ENCODE data around the gene IL20RB. TPM values are rescaled to one million over a fixed set of nuclear protein-coding genes. Genes with fewer than 3 reads are reported as not detected.

Gene IL20RB
- total RNA-seq, 4 donors from 2014 or later, result 0.75 to 1.4 (median 1.1) TPM

DNA sequence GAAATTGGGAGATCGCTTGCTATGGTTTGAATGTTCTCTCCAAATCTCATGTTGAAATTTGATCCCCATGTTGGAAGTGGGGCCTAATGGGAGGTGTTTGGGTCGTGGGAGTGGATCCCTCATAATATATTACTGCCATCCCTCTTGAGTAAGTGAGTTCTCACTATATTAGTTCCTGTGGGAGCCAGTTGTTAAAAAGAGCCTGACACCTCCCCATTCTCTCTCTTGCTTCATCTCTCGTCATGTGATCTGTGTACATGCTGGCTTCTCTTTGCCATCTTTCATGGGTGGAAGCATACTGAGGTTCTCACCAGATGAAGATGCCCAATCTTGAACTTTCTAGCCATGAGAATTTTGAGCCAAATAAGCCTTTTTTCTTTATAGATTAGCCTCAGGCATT is 43.0 kb upstream of the IL20RB start:
- Histone ChIP-seq H3K9me3 (peaks cover 0 to 16% (median 10%) of the 10 kb centered on the region in 4 donors), H3K27me3 (no peaks in the 10 kb centered on the region), H3K4me1 (peaks cover 17 to 31% (median 25%) of the 10 kb centered on the region in 4 donors), H3K4me3 (no peak overlapping the region), H3K36me3 (no peaks in the 10 kb centered on the region), H3K27ac (replicated peaks in 1 of 4) (no peak overlapping the region)
- TF ChIP-seq, protein P1, sequence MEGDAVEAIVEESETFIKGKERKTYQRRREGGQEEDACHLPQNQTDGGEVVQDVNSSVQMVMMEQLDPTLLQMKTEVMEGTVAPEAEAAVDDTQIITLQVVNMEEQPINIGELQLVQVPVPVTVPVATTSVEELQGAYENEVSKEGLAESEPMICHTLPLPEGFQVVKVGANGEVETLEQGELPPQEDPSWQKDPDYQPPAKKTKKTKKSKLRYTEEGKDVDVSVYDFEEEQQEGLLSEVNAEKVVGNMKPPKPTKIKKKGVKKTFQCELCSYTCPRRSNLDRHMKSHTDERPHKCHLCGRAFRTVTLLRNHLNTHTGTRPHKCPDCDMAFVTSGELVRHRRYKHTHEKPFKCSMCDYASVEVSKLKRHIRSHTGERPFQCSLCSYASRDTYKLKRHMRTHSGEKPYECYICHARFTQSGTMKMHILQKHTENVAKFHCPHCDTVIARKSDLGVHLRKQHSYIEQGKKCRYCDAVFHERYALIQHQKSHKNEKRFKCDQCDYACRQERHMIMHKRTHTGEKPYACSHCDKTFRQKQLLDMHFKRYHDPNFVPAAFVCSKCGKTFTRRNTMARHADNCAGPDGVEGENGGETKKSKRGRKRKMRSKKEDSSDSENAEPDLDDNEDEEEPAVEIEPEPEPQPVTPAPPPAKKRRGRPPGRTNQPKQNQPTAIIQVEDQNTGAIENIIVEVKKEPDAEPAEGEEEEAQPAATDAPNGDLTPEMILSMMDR (IDR thresholded peaks at IDR 0.05), result no peak
- TF ChIP-seq POLR2A (IDR thresholded peaks at IDR 0.05; ENCODE audit: low read depth) (no peak), EP300 (IDR thresholded peaks at IDR 0.05) (no peak), POLR2AphosphoS5 (IDR thresholded peaks at IDR 0.05) (no peak)
- 89% methylated on average over 3 of the region's 3 CpGs for WGBS
- intact Hi-C loops (cut with DNase I), result no loop called here
- no peak for DNase-seq (ENCODE audit: extremely low spot score)

DNA sequence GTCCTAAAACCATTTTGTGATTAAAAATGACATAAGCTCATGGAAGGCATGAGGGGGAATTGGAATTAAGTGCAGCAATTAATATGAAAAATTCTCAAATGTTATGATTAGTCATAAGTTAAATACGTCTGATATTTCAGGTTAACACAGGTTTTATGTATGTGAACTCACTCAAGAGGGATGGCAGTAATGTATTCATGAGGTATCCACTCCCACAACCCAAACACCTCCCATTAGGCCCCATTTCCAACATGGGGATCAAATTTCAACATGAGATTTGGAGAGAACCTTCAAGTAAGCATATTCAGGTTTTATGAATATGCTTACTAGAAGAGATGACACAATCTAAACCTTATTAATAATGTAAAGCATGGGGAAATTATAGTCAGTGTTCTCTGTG is 41.6 kb upstream of the IL20RB start:
- Histone ChIP-seq H3K4me1 (peaks cover 17 to 21% (median 19%) of the 10 kb centered on the region in 4 donors), H3K36me3 (no peaks in the 10 kb centered on the region), H3K27me3 (no peaks in the 10 kb centered on the region), H3K27ac (replicated peaks in 1 of 4) (no peak overlapping the region), H3K9me3 (peaks cover 0 to 14% (median 10%) of the 10 kb centered on the region in 4 donors), H3K4me3 (no peak overlapping the region)
- no peak for TF ChIP-seq POLR2A (IDR thresholded peaks at IDR 0.05; ENCODE audit: low read depth)
- no peak for TF ChIP-seq EP300 (IDR thresholded peaks at IDR 0.05)
- TF ChIP-seq, protein P1 (IDR thresholded peaks at IDR 0.05), result no peak
- TF ChIP-seq POLR2AphosphoS5 (IDR thresholded peaks at IDR 0.05), result no peak
- intact Hi-C loops (cut with DNase I), result no loop called here
- 96% methylated on average over 1 of the region's 1 CpG for WGBS
- DNase-seq (ENCODE audit: extremely low spot score), result no peak

GRCh38 chr3:136919799-136920580 is 37.8 kb upstream of the IL20RB start:
- H3K27ac ChIP-seq (replicated peaks in 1 of 4), result no peak overlapping the region
- WGBS, result 88% methylated on average over 1 of the region's 1 CpG
- intact Hi-C loops (cut with DNase I), result no loop called here

GRCh38 chr3:136920904-136921611 is 36.7 kb upstream of the IL20RB start:
- Histone ChIP-seq H3K4me1 (peaks cover 23 to 28% (median 27%) of the 10 kb centered on the region in 4 donors), H3K36me3 (no peaks in the 10 kb centered on the region), H3K9me3 (no peaks in the 10 kb centered on the region), H3K4me3 (no peak overlapping the region), H3K27ac (replicated peaks in 1 of 4) (no peak overlapping the region), H3K27me3 (no peaks in the 10 kb centered on the region)
- TF ChIP-seq EP300 (IDR thresholded peaks at IDR 0.05) (no peak), POLR2AphosphoS5 (IDR thresholded peaks at IDR 0.05) (no peak), POLR2A (IDR thresholded peaks at IDR 0.05; ENCODE audit: low read depth) (no peak)
- TF ChIP-seq, protein P1 (IDR thresholded peaks at IDR 0.05), result no peak
- 97% methylated on average over 4 of the region's 4 CpGs for WGBS
- intact Hi-C loops (cut with DNase I), result no loop called here
- no peak for DNase-seq (ENCODE audit: extremely low spot score)

More at GRCh38 chr3:136919799-136920580, 37.8 kb upstream of the IL20RB start:
- H3K4me3 ChIP-seq, result no peak overlapping the region
- no peaks in the 10 kb centered on the region for H3K9me3 ChIP-seq
- TF ChIP-seq POLR2AphosphoS5 (IDR thresholded peaks at IDR 0.05), result no peak
- no peak for TF ChIP-seq POLR2A (IDR thresholded peaks at IDR 0.05; ENCODE audit: low read depth)
- TF ChIP-seq EP300 (IDR thresholded peaks at IDR 0.05), result no peak
- TF ChIP-seq, protein P1 (IDR thresholded peaks at IDR 0.05), result no peak
- no peaks in the 10 kb centered on the region for H3K36me3 ChIP-seq
- no peak for DNase-seq (ENCODE audit: extremely low spot score)
- H3K27me3 ChIP-seq, result no peaks in the 10 kb centered on the region
- peaks cover 18 to 29% (median 20%) of the 10 kb centered on the region in 4 donors for H3K4me1 ChIP-seq
